T-cell (primary cell): ENCODE measurements around the gene EXOSC9. TPM values are rescaled to one million over a fixed set of nuclear protein-coding genes. Genes with fewer than 3 reads are reported as not detected.

Source experiments
- ATAC-seq, 4 experiments: fragments of 200-7000 bp in 3 of 4; fragments of 150-1000 bp in 1 of 4; cut with Tn5 transposase; replicated peaks in 1 of 4; 1 replicate in 3 of 4; 2 replicates in 1 of 4; pipeline ENCODE4 v1.10.0; 2021; ENCODE audit warnings: moderate library complexity in 3 of 4, mild to moderate bottlenecking in 2 of 4, moderate number of reproducible peaks in 1 of 4
- CTCF ChIA-PET, 2 donors: fragments of 300-600 bp; sonication (Branson Sonifier 250); formaldehyde crosslinking; loops; one replicate each; lab custom pipeline; 2022; ENCODE audit warnings: antibody characterized with exemption in 2 of 2; lab: Charles Lee
- POLR2A ChIA-PET, 2 donors: fragments of 300-600 bp; sonication (Branson Sonifier 250); formaldehyde crosslinking; loops; one replicate each; lab custom pipeline; 2022; ENCODE audit warnings: antibody characterized with exemption in 2 of 2; lab: Charles Lee
- DNase-seq, 35 experiments: peaks; one replicate each; pipeline versions ENCODE4 v3.0.0 to v3.0.0-alpha.2; 2013 to 2023
- H3K27ac ChIP-seq: one replicate; pipeline ENCODE4 v1.5.1; 2013; ENCODE audit warnings: low read length
- H3K27me3 ChIP-seq, 2 experiments: replicated peaks in 1 of 2; 1 replicate in 1 of 2; 2 replicates in 1 of 2; pipeline versions ENCODE4 v1.6.1 to v1.7.0; 2013; ENCODE audit warnings: low read length in 1 of 2, mixed read lengths in 1 of 2; ENCODE audit not compliant: control insufficient read depth in 2 of 2, insufficient read depth in 2 of 2; ENCODE audit errors: extremely low read depth in 1 of 2
- H3K36me3 ChIP-seq, 2 donors: 1 replicate in 1 of 2; 2 replicates in 1 of 2; pipeline versions ENCODE4 v1.6.1 to v1.7.0; 2013; ENCODE audit warnings: low read length in 1 of 2; ENCODE audit not compliant: control insufficient read depth in 2 of 2, insufficient read depth in 1 of 2; ENCODE audit errors: extremely low read depth in 1 of 2
- H3K4me1 ChIP-seq, 2 experiments: 1 replicate in 1 of 2; 2 replicates in 1 of 2; pipeline versions ENCODE4 v1.6.1 to v1.7.0; 2013; ENCODE audit warnings: low read length in 2 of 2, mixed read lengths in 1 of 2; ENCODE audit not compliant: insufficient read depth in 2 of 2, control insufficient read depth in 1 of 2; ENCODE audit errors: extremely low read depth in 1 of 2
- H3K4me3 ChIP-seq, 2 donors: 1 replicate in 1 of 2; 2 replicates in 1 of 2; pipeline versions ENCODE4 v1.5.1 to v1.7.0; 2013; ENCODE audit warnings: mild to moderate bottlenecking in 2 of 2, low read length in 1 of 2, moderate library complexity in 1 of 2; ENCODE audit not compliant: control insufficient read depth in 1 of 2; ENCODE audit errors: extremely low read depth in 1 of 2
- H3K9me3 ChIP-seq: 2 replicates; pipeline ENCODE4 v1.7.0; 2013
- H3K27ac Mint-ChIP-seq, 2 donors: one replicate each; pipeline ENCODE4 v1.8.0; 2020 to 2021; ENCODE audit warnings: mild to moderate bottlenecking in 2 of 2, mixed read lengths in 2 of 2
- H3K27me3 Mint-ChIP-seq, 2 donors: one replicate each; pipeline ENCODE4 v1.8.0; 2021 to 2022; ENCODE audit warnings: mixed read lengths in 2 of 2
- H3K36me3 Mint-ChIP-seq: one replicate; pipeline ENCODE4 v1.8.0; 2021; ENCODE audit warnings: mixed read lengths
- H3K4me1 Mint-ChIP-seq, 3 donors: one replicate each; pipeline ENCODE4 v1.8.0; 2020 to 2022; ENCODE audit warnings: mixed read lengths in 3 of 3, mild to moderate bottlenecking in 1 of 3
- H3K4me3 Mint-ChIP-seq, 3 donors: one replicate each; pipeline ENCODE4 v1.8.0; 2020 to 2022; ENCODE audit warnings: mild to moderate bottlenecking in 3 of 3, mixed read lengths in 3 of 3, moderate library complexity in 3 of 3
- H3K9me3 Mint-ChIP-seq, 3 donors: one replicate each; pipeline ENCODE4 v1.8.0; 2020 to 2022; ENCODE audit warnings: mixed read lengths in 3 of 3
- WGBS: methylation state at CpG from one replicate; pipeline ENCODE4 v1.1.5; 2013; ENCODE audit warnings: missing lambda C conversion rate; ENCODE audit not compliant: insufficient coverage; 5-methylcytosine and 5-hydroxymethylcytosine counted together
- total RNA-seq, 35 experiments: library from RNA in 6 of 35; stranded (reverse) in 6 of 35; fragments of 120-200 nt in 1 of 35; gene quantifications; one replicate each; pipeline versions ENCODE4 v1.2.1 to v1.2.4 and lab custom pipeline; 2013 to 2026

EXOSC9 gene
- total RNA-seq, 5 donors from 2014 or later (not counting 1 experiment from before 2014, with no cell fraction given), result 32.2 to 57.7 (median 36.4) TPM

- H3K9me3 ChIP-seq, result no peaks in the 10 kb centered on the region
- 100% methylated on average over 1 of the region's 6 CpGs for WGBS
- CTCF ChIA-PET, result interaction anchor here (0.6 to 1.2 kb wide), 2 partner anchors 9 to 660 kb away, joined by 3 read pairs; no protein-coding TSS in a partner anchor
- ATAC-seq, result no peak
- Mint-ChIP-seq H3K27me3 (peaks cover 18 to 20% of the 10 kb centered on the region in 2 donors), H3K36me3 (no peaks in the 10 kb centered on the region), H3K4me1 (no peaks in the 10 kb centered on the region), H3K9me3 (no peaks in the 10 kb centered on the region), H3K27ac (no peak overlapping the region), H3K4me3 (no peak overlapping the region)
- H3K4me3 ChIP-seq, result no peak overlapping the region
- H3K27ac ChIP-seq, result no peak overlapping the region
- H3K4me1 ChIP-seq, result no peaks in the 10 kb centered on the region
- no peaks in the 10 kb centered on the region for H3K36me3 ChIP-seq
- DNase-seq, result no peak
- H3K27me3 ChIP-seq, result peaks cover 0 to 6% of the 10 kb centered on the region in 2 experiments
- POLR2A ChIA-PET, result interaction anchor here in 1 of 2 donors (0.6 kb wide), 1 partner anchor 681 kb away, joined by 3 read pairs; no protein-coding TSS in a partner anchor
These were observed 24.3 kb upstream of the EXOSC9 start for GRCh38 chr4:121776610-121777401.

- Histone ChIP-seq H3K9me3 (no peaks in the 10 kb centered on the region), H3K4me3 (no peak overlapping the region), H3K4me1 (no peaks in the 10 kb centered on the region), H3K27ac (no peak overlapping the region), H3K27me3 (peaks cover 0 to 10% of the 10 kb centered on the region in 2 experiments), H3K36me3 (no peaks in the 10 kb centered on the region)
- no peaks in the 10 kb centered on the region for H3K36me3 Mint-ChIP-seq
- H3K4me3 Mint-ChIP-seq, result no peak overlapping the region
- no peak for DNase-seq
- ATAC-seq, result no peak
- H3K9me3 Mint-ChIP-seq, result no peaks in the 10 kb centered on the region
- ChIA-PET POLR2A (no interaction called here), CTCF (interaction anchor here (0.6 to 1.2 kb wide), 2 partner anchors 10 to 661 kb away, joined by 3 read pairs; no protein-coding TSS in a partner anchor)
- H3K27ac Mint-ChIP-seq, result no peak overlapping the region
- H3K27me3 Mint-ChIP-seq, result peaks cover 13 to 18% of the 10 kb centered on the region in 2 donors
- WGBS, result 60% methylated on average over 1 of the region's 3 CpGs
- no peaks in the 10 kb centered on the region for H3K4me1 Mint-ChIP-seq
These were observed 23.5 kb upstream of the EXOSC9 start for GRCh38 chr4:121777625-121778024.

- DNase-seq (no peak), ATAC-seq (no peak)
- 83% methylated on average over 1 of the region's 8 CpGs for WGBS
- Mint-ChIP-seq H3K27me3 (peaks cover 17 to 27% of the 10 kb centered on the region in 2 donors), H3K9me3 (no peaks in the 10 kb centered on the region), H3K36me3 (no peaks in the 10 kb centered on the region), H3K27ac (no peak overlapping the region), H3K4me3 (no peak overlapping the region), H3K4me1 (no peaks in the 10 kb centered on the region)
- Histone ChIP-seq H3K36me3 (no peaks in the 10 kb centered on the region), H3K27ac (no peak overlapping the region), H3K4me1 (no peaks in the 10 kb centered on the region), H3K4me3 (no peak overlapping the region), H3K9me3 (no peaks in the 10 kb centered on the region), H3K27me3 (peaks cover 0 to 10% of the 10 kb centered on the region in 2 experiments)
- ChIA-PET CTCF (interaction anchor here in 1 of 2 donors (0.6 kb wide), 1 partner anchor 9 kb away, joined by 6 read pairs; no protein-coding TSS in a partner anchor), POLR2A (interaction anchor here in 1 of 2 donors (0.7 kb wide), 1 partner anchor 47 kb away, joined by 6 read pairs; no protein-coding TSS in a partner anchor)
These were observed 22.0 kb upstream of the EXOSC9 start for GRCh38 chr4:121778991-121779628.

GRCh38 chr4:121783210-121783609 lies 17.9 kb upstream of the EXOSC9 start:
- no CpG with 5 or more reads among the region's 1 CpG for WGBS
- Histone ChIP-seq H3K36me3 (no peaks in the 10 kb centered on the region), H3K27me3 (peaks cover 0 to 16% of the 10 kb centered on the region in 2 experiments), H3K27ac (no peak overlapping the region), H3K4me1 (no peaks in the 10 kb centered on the region), H3K4me3 (no peak overlapping the region), H3K9me3 (no peaks in the 10 kb centered on the region)
- ChIA-PET POLR2A (no interaction called here), CTCF (interaction anchor here in 1 of 2 donors (0.6 kb wide), 1 partner anchor 96 kb away, joined by 4 read pairs; no protein-coding TSS in a partner anchor)
- peaks cover 0 to 8% (median 4%) of the 10 kb centered on the region in 3 donors for H3K9me3 Mint-ChIP-seq
- no peaks in the 10 kb centered on the region for H3K4me1 Mint-ChIP-seq
- no peak overlapping the region for H3K4me3 Mint-ChIP-seq
- H3K27ac Mint-ChIP-seq, result no peak overlapping the region
- peaks cover 26 to 50% of the 10 kb centered on the region in 2 donors for H3K27me3 Mint-ChIP-seq
- ATAC-seq (no peak), DNase-seq (no peak)
- H3K36me3 Mint-ChIP-seq, result no peaks in the 10 kb centered on the region

- Histone ChIP-seq H3K27ac (no peak overlapping the region), H3K4me3 (no peak overlapping the region), H3K9me3 (no peaks in the 10 kb centered on the region), H3K27me3 (peaks cover 0 to 16% of the 10 kb centered on the region in 2 experiments), H3K36me3 (no peaks in the 10 kb centered on the region), H3K4me1 (no peaks in the 10 kb centered on the region)
- H3K27ac Mint-ChIP-seq, result no peak overlapping the region
- WGBS, result no CpG with 5 or more reads among the region's 1 CpG
- peaks cover 31 to 57% of the 10 kb centered on the region in 2 donors for H3K27me3 Mint-ChIP-seq
- peaks cover 0 to 8% (median 4%) of the 10 kb centered on the region in 3 donors for H3K9me3 Mint-ChIP-seq
- ChIA-PET CTCF (no interaction called here), POLR2A (no interaction called here)
- H3K36me3 Mint-ChIP-seq, result no peaks in the 10 kb centered on the region
- ATAC-seq (no peak), DNase-seq (no peak)
- H3K4me3 Mint-ChIP-seq, result no peak overlapping the region
- no peaks in the 10 kb centered on the region for H3K4me1 Mint-ChIP-seq
These were observed 16.7 kb upstream of the EXOSC9 start for GRCh38 chr4:121784401-121784800.

- no peak overlapping the region for H3K27ac ChIP-seq
- DNase-seq, result no peak
- Mint-ChIP-seq H3K9me3 (peaks cover 0 to 8% (median 4%) of the 10 kb centered on the region in 3 donors), H3K27me3 (peaks cover 30 to 57% of the 10 kb centered on the region in 2 donors), H3K36me3 (no peaks in the 10 kb centered on the region), H3K4me1 (no peaks in the 10 kb centered on the region), H3K27ac (no peak overlapping the region), H3K4me3 (no peak overlapping the region)
- WGBS, result 59% methylated on average over 2 of the region's 2 CpGs
- peaks cover 0 to 12% of the 10 kb centered on the region in 2 experiments for H3K27me3 ChIP-seq
- ChIA-PET POLR2A (no interaction called here), CTCF (no interaction called here)
- ATAC-seq, result no peak
- H3K9me3 ChIP-seq, result no peaks in the 10 kb centered on the region
- no peak overlapping the region for H3K4me3 ChIP-seq
- no peaks in the 10 kb centered on the region for H3K36me3 ChIP-seq
- H3K4me1 ChIP-seq, result no peaks in the 10 kb centered on the region
These were observed 16.1 kb upstream of the EXOSC9 start for GRCh38 chr4:121784975-121785374.
